Smooth muscle cell (in vitro differentiated cells): ENCODE results near the gene KRTAP10-8. TPM values are rescaled to one million over a fixed set of nuclear protein-coding genes. Genes with fewer than 3 reads are reported as not detected.

ENCODE experiments used
- DNase-seq: peaks from one replicate; lab custom pipeline; 2025; ENCODE audit not compliant: unreplicated experiment; lab: John Stamatoyannopoulos, UW
- H2AFZ ChIP-seq: fragments of 200-600 bp; sonication (generic); 2 replicates; pipeline ENCODE4 v1.6.0; 2016; ENCODE audit warnings: antibody characterized with exemption, low read depth, mild to moderate bottlenecking
- H3F3A ChIP-seq: fragments of 200-600 bp; sonication (generic); 2 replicates; pipeline ENCODE4 v1.6.0; 2017; ENCODE audit warnings: antibody characterized with exemption, low read depth
- H3K27ac ChIP-seq: fragments of 200-600 bp; sonication (generic); 2 replicates; pipeline ENCODE4 v1.5.1; 2016; ENCODE audit warnings: low read depth, mild to moderate bottlenecking
- H3K27me3 ChIP-seq: fragments of 200-600 bp; sonication (generic); 2 replicates; pipeline ENCODE4 v1.6.1; 2016; ENCODE audit warnings: low read depth, mild to moderate bottlenecking
- H3K36me3 ChIP-seq: fragments of 200-600 bp; sonication (generic); 2 replicates; pipeline ENCODE4 v1.5.1; 2016; ENCODE audit warnings: low read depth
- H3K4me1 ChIP-seq: fragments of 200-600 bp; sonication (generic); 2 replicates; pipeline ENCODE4 v1.5.1; 2016; ENCODE audit warnings: low read depth
- H3K4me2 ChIP-seq: fragments of 200-600 bp; sonication (generic); 2 replicates; pipeline ENCODE4 v1.6.0; 2016; ENCODE audit warnings: mild to moderate bottlenecking
- H3K4me3 ChIP-seq: fragments of 200-600 bp; sonication (generic); 2 replicates; pipeline ENCODE4 v1.5.1; 2016; ENCODE audit warnings: mild to moderate bottlenecking
- H3K79me2 ChIP-seq: fragments of 200-600 bp; sonication (generic); 2 replicates; pipeline ENCODE4 v1.6.0; 2016; ENCODE audit warnings: low read depth, mild to moderate bottlenecking
- H3K9ac ChIP-seq: fragments of 200-600 bp; sonication (generic); 2 replicates; pipeline ENCODE4 v1.6.0; 2016; ENCODE audit warnings: low read depth
- H3K9me3 ChIP-seq: fragments of 200-600 bp; sonication (generic); replicated peaks from 2 replicates; pipeline ENCODE4 v1.5.1; 2016; ENCODE audit warnings: low read depth
- H4K20me1 ChIP-seq: fragments of 200-600 bp; sonication (generic); 2 replicates; pipeline ENCODE4 v1.6.0; 2016; ENCODE audit warnings: low read depth
- CTCF ChIP-seq: fragments of 200-600 bp; sonication (generic); IDR thresholded peaks from 2 replicates; pipeline ENCODE4 v1.5.1; 2017; ENCODE audit warnings: borderline replicate concordance, mild to moderate bottlenecking, antibody characterized with exemption; ENCODE audit not compliant: insufficient read depth, poor library complexity, severe bottlenecking
- WGBS: methylation state at CpG from one replicate; pipeline ENCODE4 v1.1.7; 2016; ENCODE audit warnings: low lambda C conversion rate; 5-methylcytosine and 5-hydroxymethylcytosine counted together
- polyA plus RNA-seq: library from polyadenylated mRNA; unstranded; fragments of >200 nt; fragmentation: Nextera tagmentation; extraction: Ambion mirVana; gene quantifications from 2 replicates; pipeline ENCODE4 v1.2.1, GENCODE V29; 2016
- total RNA-seq: library from RNA; depleted of rRNA; stranded (reverse); fragments of >200 nt; gene quantifications from 2 replicates; pipeline ENCODE4 v1.2.3, GENCODE V29; 2014

KRTAP10-8 gene
- total and polyA plus RNA-seq, 2 experiments from 2014 or later: not detected

- no peak for DNase-seq
- Histone ChIP-seq H3K36me3 (no peaks in the 10 kb centered on the region), H3K79me2 (no peaks in the 10 kb centered on the region), H3F3A (no peaks in the 10 kb centered on the region), H4K20me1 (no peaks in the 10 kb centered on the region), H3K27me3 (no peaks in the 10 kb centered on the region), H3K27ac (no peak overlapping the region), H3K9ac (no peak overlapping the region), H2AFZ (no peak overlapping the region), H3K4me3 (no peak overlapping the region), H3K9me3 (no peaks in the 10 kb centered on the region), H3K4me2 (no peak overlapping the region), H3K4me1 (peaks cover 4% of the 10 kb centered on the region)
- 93% methylated on average over 17 of the region's 17 CpGs for WGBS
- no peak for TF ChIP-seq CTCF
Observed at GRCh38 chr21:44653656-44654575, 42.0 kb downstream of the KRTAP10-8 start.

GRCh38 chr21:44654576-44655175, 42.8 kb downstream of the KRTAP10-8 start, which contains the start of gene KRTAP12-4:
Gene KRTAP12-4, minus strand, starts transcription at chr21:44654659. Its CDS starts 45 bp downstream, at chr21:44654614.
- Histone ChIP-seq H3K4me2 (no peak within 1 kb of the TSS), H3K27ac (no peak within 1 kb of the TSS), H3K4me3 (no peak within 1 kb of the TSS), H3K36me3 (no peaks in the 10 kb centered on the region), H3K4me1 (peaks cover 5% of the 10 kb centered on the region), H3F3A (no peaks in the 10 kb centered on the region), H3K9ac (no peak within 1 kb of the TSS), H3K79me2 (no peaks in the 10 kb centered on the region), H3K9me3 (no peaks in the 10 kb centered on the region), H3K27me3 (no peaks in the 10 kb centered on the region), H4K20me1 (no peaks in the 10 kb centered on the region), H2AFZ (no peak within 1 kb of the TSS)
- DNase-seq: no peak
- no peak for TF ChIP-seq CTCF
- 91% methylated on average over 9 of the region's 9 CpGs for WGBS

GRCh38 chr21:44656868-44657267, 45.0 kb downstream of the KRTAP10-8 start:
- no peak for TF ChIP-seq CTCF
- 79% methylated on average over 1 of the region's 1 CpG for WGBS

More at GRCh38 chr21:44656868-44657267, 45.0 kb downstream of the KRTAP10-8 start:
- Histone ChIP-seq H2AFZ (no peak overlapping the region), H3K36me3 (no peaks in the 10 kb centered on the region), H3F3A (no peaks in the 10 kb centered on the region), H3K4me3 (no peak overlapping the region), H3K79me2 (no peaks in the 10 kb centered on the region), H3K9me3 (no peaks in the 10 kb centered on the region), H3K9ac (no peak overlapping the region), H3K27ac (no peak overlapping the region), H3K4me1 (peaks cover 5% of the 10 kb centered on the region), H4K20me1 (no peaks in the 10 kb centered on the region), H3K4me2 (no peak overlapping the region), H3K27me3 (no peaks in the 10 kb centered on the region)
- DNase-seq: no peak
